Natural killer cell (primary cell): ENCODE data around the gene ARSB. TPM values are rescaled to one million over a fixed set of nuclear protein-coding genes. Genes with fewer than 3 reads are reported as not detected.

ENCODE experiments used
- ATAC-seq, 3 donors: fragments of 150-1000 bp in 2 of 3; fragments of 200-7000 bp in 1 of 3; cut with Tn5 transposase; 1 replicate in 1 of 3; 2 replicates in 2 of 3; pipeline ENCODE4 v1.10.0; 2021; ENCODE audit warnings: mild to moderate bottlenecking in 2 of 3, moderate library complexity in 2 of 3
- DNase-seq, 2 donors: peaks; one replicate each; pipeline versions ENCODE4 v3.0.0 to v3.0.0-alpha.2; 2013 to 2021; ENCODE audit warnings: mixed read lengths in 1 of 2
- H3K27ac ChIP-seq: one replicate; pipeline ENCODE4 v1.5.1; 2013; ENCODE audit warnings: mild to moderate bottlenecking, low read length
- H3K27me3 ChIP-seq: one replicate; pipeline ENCODE4 v1.6.1; 2013; ENCODE audit warnings: low read length; ENCODE audit not compliant: control insufficient read depth, insufficient read depth
- H3K36me3 ChIP-seq: one replicate; pipeline ENCODE4 v1.6.1; 2013; ENCODE audit warnings: low read length; ENCODE audit not compliant: control insufficient read depth, insufficient read depth
- H3K4me1 ChIP-seq: one replicate; pipeline ENCODE4 v1.6.1; 2013; ENCODE audit warnings: low read length; ENCODE audit not compliant: control insufficient read depth, insufficient read depth
- H3K4me3 ChIP-seq: one replicate; pipeline ENCODE4 v1.5.1; 2013; ENCODE audit warnings: low read length
- H3K9me3 ChIP-seq: one replicate; pipeline ENCODE4 v1.6.1; 2013; ENCODE audit warnings: low read length; ENCODE audit not compliant: control insufficient read depth, insufficient read depth
- H3K27ac Mint-ChIP-seq, 2 donors: one replicate each; pipeline ENCODE4 v1.8.0; 2022; ENCODE audit warnings: mild to moderate bottlenecking in 2 of 2, mixed read lengths in 2 of 2, moderate library complexity in 1 of 2
- H3K27me3 Mint-ChIP-seq, 2 donors: one replicate each; pipeline ENCODE4 v1.8.0; 2022; ENCODE audit warnings: low read depth in 2 of 2, mixed read lengths in 2 of 2
- H3K36me3 Mint-ChIP-seq: one replicate; pipeline ENCODE4 v1.8.0; 2022; ENCODE audit warnings: mixed read lengths
- H3K4me1 Mint-ChIP-seq, 2 donors: one replicate each; pipeline ENCODE4 v1.8.0; 2022; ENCODE audit warnings: mixed read lengths in 2 of 2
- H3K4me3 Mint-ChIP-seq: one replicate; pipeline ENCODE4 v1.8.0; 2022; ENCODE audit warnings: mild to moderate bottlenecking, moderate library complexity, mixed read lengths
- H3K9me3 Mint-ChIP-seq, 2 donors: one replicate each; pipeline ENCODE4 v1.8.0; 2022; ENCODE audit warnings: mixed read lengths in 2 of 2
- CTCF ChIP-seq: fragments of 200-600 bp; IDR thresholded peaks from one replicate; pipeline ENCODE4 v1.8.0; 2022; ENCODE audit warnings: antibody characterized with exemption
- WGBS: methylation state at CpG from one replicate; pipeline ENCODE4 v1.1.7; 2013; ENCODE audit warnings: missing lambda C conversion rate; ENCODE audit not compliant: insufficient coverage; 5-methylcytosine and 5-hydroxymethylcytosine counted together
- intact Hi-C: fragments of 100-400 bp; cut with micrococcal nuclease; formaldehyde crosslinking; loops from one replicate; pipeline ENCODE4 v1.14.2; 2022
- total RNA-seq, 4 donors: library from RNA; stranded (reverse); fragments of 120-200 nt in 1 of 4; gene quantifications; one replicate each; pipeline versions ENCODE4 v1.2.3 to v1.2.4, GENCODE V29; 2013 to 2022

ARSB gene
- total RNA-seq, 3 donors from 2014 or later (not counting 1 experiment from before 2014, with no cell fraction given) = 8.6 to 12.8 (median 8.9) TPM

- WGBS = 97% methylated on average over 2 of the region's 2 CpGs
- no peak overlapping the region for H3K4me3 Mint-ChIP-seq
- TF ChIP-seq CTCF = no peak
- Histone ChIP-seq H3K27ac (no peak overlapping the region), H3K4me3 (no peak overlapping the region), H3K4me1 (no peaks in the 10 kb centered on the region), H3K9me3 (no peaks in the 10 kb centered on the region), H3K27me3 (no peaks in the 10 kb centered on the region), H3K36me3 (no peaks in the 10 kb centered on the region)
- ATAC-seq = no peak
- no peak overlapping the region for H3K27ac Mint-ChIP-seq
- H3K27me3 Mint-ChIP-seq = peaks cover 9 to 10% of the 10 kb centered on the region in 2 donors
- no peaks in the 10 kb centered on the region for H3K4me1 Mint-ChIP-seq
- intact Hi-C loops = no loop called here
- no peaks in the 10 kb centered on the region for H3K9me3 Mint-ChIP-seq
- DNase-seq = no peak
- peaks cover 3% of the 10 kb centered on the region for H3K36me3 Mint-ChIP-seq
Measured at GRCh38 chr5:78997090-78997489, 12.0 kb upstream of the ARSB start.

GRCh38 chr5:78995521-78996007, 10.5 kb upstream of the ARSB start:
- intact Hi-C loops = no loop called here
- no peaks in the 10 kb centered on the region for H3K9me3 ChIP-seq
- no peaks in the 10 kb centered on the region for H3K4me1 ChIP-seq
- Mint-ChIP-seq H3K4me3 (no peak overlapping the region), H3K27ac (no peak overlapping the region), H3K9me3 (no peaks in the 10 kb centered on the region), H3K4me1 (no peaks in the 10 kb centered on the region), H3K36me3 (no peaks in the 10 kb centered on the region), H3K27me3 (peaks cover 6 to 8% of the 10 kb centered on the region in 2 donors)
- no peak overlapping the region for H3K27ac ChIP-seq
- no peaks in the 10 kb centered on the region for H3K36me3 ChIP-seq
- ATAC-seq (no peak), DNase-seq (no peak)
- no peak overlapping the region for H3K4me3 ChIP-seq
- no peak for TF ChIP-seq CTCF
- H3K27me3 ChIP-seq = no peaks in the 10 kb centered on the region
- 100% methylated on average over 2 of the region's 2 CpGs for WGBS

GRCh38 chr5:78993165-78993564, 8.1 kb upstream of the ARSB start:
- H3K27ac ChIP-seq = no peak overlapping the region
- H3K4me3 Mint-ChIP-seq = no peak overlapping the region
- no peaks in the 10 kb centered on the region for H3K36me3 ChIP-seq
- no peaks in the 10 kb centered on the region for H3K4me1 ChIP-seq
- peaks cover 3 to 6% of the 10 kb centered on the region in 2 donors for H3K27me3 Mint-ChIP-seq
- H3K36me3 Mint-ChIP-seq = no peaks in the 10 kb centered on the region
- TF ChIP-seq CTCF = no peak
- no peak for DNase-seq
- no peaks in the 10 kb centered on the region for H3K4me1 Mint-ChIP-seq
- intact Hi-C loops = no loop called here
- H3K9me3 ChIP-seq = no peaks in the 10 kb centered on the region
- ATAC-seq = no peak
- no peak overlapping the region for H3K27ac Mint-ChIP-seq
- H3K27me3 ChIP-seq = no peaks in the 10 kb centered on the region
- no peaks in the 10 kb centered on the region for H3K9me3 Mint-ChIP-seq
- H3K4me3 ChIP-seq = no peak overlapping the region

GRCh38 chr5:78992146-78992545, 7.0 kb upstream of the ARSB start:
- WGBS = 80% methylated on average over 1 of the region's 2 CpGs
- no peaks in the 10 kb centered on the region for H3K27me3 ChIP-seq
- Mint-ChIP-seq H3K9me3 (no peaks in the 10 kb centered on the region), H3K27me3 (peaks cover 3 to 6% of the 10 kb centered on the region in 2 donors), H3K4me3 (no peak overlapping the region), H3K27ac (no peak overlapping the region), H3K4me1 (no peaks in the 10 kb centered on the region), H3K36me3 (no peaks in the 10 kb centered on the region)
- H3K36me3 ChIP-seq = no peaks in the 10 kb centered on the region
- H3K9me3 ChIP-seq = no peaks in the 10 kb centered on the region
- H3K4me1 ChIP-seq = no peaks in the 10 kb centered on the region
- no peak for ATAC-seq
- no peak overlapping the region for H3K4me3 ChIP-seq
- no peak for DNase-seq
- H3K27ac ChIP-seq = no peak overlapping the region
- TF ChIP-seq CTCF = no peak
- intact Hi-C loops = no loop called here
